GM21528 (cell line): ENCODE measurements around the gene EPB41L4A.
A peak's percentile ranks its signal among the peaks of the same experiment; 100 is the strongest.

Experiments
- ATAC-seq: cut with Tn5 transposase; IDR thresholded peaks from one replicate; pipeline ENCODE4 v1.9.1; 2021; ENCODE audit warnings: mild to moderate bottlenecking, moderate library complexity; ENCODE audit not compliant: unreplicated experiment, low FRiP score

Gene EPB41L4A

DNA sequence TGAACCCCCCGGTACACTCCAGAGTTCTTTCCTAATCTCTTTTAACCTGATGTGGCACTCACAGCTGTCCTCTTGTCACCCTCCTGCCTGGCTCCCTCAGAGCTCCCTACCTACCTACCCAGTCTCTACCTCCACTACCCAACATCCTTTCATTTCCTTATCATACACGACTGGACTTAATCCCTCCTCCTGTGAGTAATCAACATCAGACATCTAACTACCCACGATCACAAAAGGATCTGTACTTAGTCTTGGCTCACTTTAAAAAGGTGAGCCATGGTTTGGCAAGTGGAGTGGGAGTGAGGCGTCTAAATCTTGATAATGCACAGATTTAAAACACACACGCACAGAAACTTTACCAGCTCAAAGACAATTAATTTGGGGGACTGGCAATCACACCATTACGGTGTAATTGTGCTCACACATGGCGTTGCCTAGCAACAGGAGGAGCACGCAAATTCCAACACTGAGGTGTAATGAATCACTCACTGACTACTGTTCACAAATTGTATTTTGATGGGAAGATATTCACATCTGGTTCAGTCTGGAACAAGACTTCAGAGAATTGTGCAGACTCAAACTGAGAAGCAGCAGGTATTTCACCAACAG, 235.9 kb downstream of the EPB41L4A start:
- no peak for ATAC-seq

DNA sequence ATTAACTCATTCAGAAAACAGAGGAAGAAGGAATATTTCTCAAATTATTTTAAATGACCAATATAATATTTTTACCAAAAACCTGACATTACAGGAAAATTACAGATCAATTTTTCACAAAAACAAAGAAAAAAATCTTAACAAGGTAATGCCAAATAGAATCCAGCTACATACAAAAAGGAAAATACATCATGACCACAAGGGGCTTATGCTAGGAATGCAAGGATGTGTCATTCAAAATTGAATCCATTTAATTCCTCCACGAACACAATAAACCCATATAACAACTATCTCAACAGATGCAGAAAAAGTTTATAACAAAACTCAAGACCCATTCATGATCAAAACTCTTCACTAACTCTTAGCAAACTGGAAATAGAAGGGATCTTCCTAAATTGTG, 239.8 kb downstream of the EPB41L4A start:
- no peak for ATAC-seq

DNA sequence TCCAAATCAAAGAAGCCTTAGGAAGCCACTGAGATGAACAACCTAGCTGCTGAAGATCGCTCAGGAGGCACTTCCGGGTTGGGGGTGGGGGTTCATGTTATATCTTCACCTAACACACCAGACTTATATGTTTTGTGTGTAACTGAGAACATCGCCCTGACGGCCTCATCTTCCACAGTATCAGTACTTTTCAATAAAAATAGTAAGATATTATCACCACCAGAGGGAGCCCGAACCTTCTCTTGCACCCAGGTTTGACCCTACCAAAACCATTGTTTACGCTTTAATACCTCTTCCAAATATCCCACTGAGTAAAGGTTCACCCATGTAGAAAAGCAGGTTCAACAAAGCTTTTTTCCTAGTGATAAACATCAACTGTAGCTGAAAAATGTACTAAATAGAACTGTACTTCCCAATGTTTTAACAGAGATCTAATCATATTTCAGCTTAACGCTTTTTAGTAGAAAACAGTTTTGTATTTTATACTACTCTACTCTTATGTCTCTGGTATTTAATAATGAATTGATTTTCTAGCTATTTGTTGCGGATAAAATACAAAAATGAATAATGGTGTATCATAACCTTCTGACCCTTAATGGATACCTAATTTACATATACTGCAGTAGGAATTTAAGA, 244.0 kb downstream of the EPB41L4A start:
- peak; percentile 89 for ATAC-seq

DNA sequence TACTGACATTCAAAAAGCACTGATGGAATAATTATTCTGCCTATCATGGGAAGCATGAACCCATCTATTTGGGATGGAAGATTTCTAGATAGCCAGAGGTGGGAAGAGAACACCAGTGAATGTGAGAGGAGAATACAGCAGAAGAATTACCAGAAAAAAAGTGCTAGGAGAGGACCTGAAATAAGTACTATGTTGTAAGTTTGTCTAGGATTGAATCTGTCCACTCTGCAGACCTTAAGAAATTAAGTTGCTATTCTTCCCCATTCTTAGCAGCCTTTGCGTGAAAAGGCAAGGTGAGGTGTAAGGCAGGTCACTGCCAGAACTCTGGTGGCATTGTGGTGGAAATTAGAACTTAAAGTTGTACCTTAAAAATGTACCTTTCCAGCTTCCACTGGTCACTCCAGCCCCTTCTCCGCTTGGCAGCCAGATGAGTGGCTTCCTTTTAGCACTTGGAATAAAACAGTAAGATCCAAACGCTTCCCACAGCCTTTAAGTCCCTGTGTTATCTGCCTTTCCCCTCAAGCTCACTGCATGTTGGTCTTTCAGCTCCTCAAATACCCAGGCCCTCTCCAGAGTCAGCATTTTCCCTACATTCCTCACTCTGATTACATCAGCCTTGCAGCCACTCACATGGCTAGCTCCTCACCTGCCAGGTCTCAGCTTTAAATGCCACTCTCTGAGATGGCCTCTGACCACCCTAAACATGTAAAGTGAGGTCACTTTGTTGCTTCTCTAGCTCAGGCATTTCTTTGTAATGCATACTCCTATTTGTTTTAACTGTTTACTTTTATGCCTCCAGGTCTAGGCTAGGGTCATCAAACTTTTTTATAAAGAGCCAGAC, 253.0 kb downstream of the EPB41L4A start:
- no peak for ATAC-seq

DNA sequence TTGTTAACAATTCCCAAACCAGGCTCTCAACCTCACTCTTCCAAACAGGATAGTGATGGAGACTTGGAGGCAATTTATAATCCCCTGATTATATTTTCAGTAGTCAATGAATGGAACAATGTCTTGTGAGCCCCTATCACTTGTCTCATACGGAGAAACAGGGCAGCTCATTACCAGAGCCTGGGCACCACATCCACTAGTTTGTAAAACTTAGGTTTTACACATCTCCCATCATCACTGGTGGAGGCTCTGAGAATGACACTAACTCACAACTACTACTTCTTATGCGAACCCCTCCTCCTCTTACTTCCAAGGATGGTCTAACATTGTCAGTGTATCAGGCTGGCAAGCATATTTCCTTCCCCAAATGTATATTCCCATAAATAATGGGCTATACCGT, 253.7 kb downstream of the EPB41L4A start:
- no peak for ATAC-seq

DNA sequence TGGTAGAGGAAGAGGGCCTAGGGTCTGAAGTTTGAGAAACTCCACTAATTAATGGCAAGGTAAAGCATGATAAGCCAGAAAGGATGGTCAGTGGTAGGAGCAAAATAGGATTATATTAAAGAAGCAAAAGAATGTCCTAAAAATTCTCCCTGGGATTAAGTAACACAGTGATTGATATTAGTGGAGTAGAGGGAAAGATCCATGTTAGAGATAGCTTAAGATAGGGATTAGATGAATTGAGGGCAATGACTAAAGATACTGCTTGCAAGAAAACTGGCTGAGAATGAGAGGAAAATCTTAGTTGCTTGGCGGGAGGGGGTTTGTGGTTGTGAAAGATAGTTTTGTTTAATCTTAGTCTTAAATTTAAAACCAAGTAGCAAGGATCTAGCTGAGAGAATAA, 255.6 kb downstream of the EPB41L4A start:
- ATAC-seq, result no peak

DNA sequence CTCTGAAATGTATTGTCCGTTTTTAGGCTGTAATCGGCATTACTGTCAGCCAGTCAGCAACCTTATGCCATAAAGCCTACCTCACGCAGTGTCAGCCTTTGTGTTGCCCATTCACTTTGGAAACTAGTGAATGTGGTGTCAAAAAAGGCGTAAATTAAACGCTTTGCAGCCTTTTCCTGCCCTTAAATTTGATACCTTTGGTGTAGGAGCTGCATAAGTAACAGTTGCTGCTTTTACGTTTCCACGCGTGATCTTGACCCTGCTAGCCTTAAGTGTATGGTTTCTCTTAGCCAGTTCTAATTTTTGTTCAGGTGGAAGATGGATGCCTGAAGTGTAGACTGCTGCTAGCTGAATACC, 257.7 kb downstream of the EPB41L4A start:
- no peak for ATAC-seq

DNA sequence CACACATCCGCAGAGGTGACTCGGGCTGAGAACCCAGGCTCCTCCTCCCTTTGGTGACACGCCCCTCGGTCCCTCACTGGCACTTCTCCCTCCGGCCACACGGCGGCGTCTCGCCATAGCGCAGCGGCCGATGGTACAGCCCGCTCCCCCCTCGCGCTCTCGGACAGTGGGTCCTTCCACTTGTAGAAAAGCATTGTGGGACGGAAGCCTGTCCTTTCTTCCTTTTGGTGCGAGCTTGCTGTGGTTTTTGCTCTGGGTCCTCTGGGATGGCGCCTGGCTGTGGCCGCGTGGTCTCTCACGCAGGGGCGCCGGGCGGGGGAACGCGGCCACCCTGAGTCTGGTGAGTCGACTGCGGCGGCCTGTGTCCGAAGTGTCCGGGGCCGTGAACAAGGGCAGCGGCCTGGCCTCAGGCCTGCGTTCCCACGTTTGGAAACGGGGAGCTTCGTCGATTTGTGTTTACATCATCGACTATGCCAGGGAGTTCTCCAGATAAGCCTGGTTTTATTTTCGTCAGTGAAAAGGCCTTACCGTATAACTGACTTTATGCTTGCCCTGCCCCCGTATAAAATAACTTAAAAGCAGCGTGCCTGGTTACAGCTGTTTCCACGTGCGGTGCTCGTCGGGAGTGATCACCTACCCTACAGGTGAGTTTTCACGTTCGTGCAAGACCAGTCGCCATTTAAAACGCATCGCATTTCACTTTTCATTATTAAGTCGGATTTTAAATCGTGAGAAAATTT, 258.3 kb downstream of the EPB41L4A start:
- ATAC-seq, result peak; percentile 98

DNA sequence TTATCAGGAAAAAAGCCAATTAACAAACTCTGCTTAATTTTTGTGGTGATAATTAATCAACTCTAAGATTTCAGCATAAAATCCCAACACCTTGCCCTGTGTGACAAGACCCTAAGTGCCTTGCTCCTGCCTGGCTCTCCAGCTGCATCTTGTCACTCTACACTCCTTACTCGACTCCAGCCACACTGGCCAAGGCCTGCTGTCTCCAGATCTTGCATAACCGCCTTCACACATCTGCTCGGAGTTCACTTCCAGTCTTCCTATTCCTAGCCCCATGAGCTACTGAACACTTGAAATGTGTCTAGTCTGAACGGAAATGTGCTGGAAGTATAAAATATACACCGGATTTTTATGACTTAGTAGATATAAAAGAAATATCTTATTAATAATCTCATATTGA, 259.6 kb downstream of the EPB41L4A start:
- ATAC-seq, result no peak

DNA sequence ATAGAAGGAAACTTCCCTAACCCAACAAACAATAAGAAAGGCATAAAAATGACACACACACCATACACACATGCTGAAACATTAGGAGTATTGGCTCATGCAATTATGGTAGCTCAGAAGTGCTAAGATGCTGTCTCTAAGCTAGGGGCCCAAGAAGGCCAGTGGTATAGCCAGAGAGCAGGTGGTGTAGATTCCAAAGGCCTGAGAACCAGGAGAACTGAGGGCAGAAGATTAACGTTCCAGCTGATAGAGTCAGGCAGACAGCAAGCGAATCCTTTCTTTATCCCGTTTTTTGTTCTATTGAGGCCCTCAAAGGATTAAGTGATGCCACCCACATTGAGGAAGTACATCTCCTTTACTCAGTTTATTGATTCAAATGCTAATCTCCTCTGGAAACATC, 262.9 kb downstream of the EPB41L4A start:
- no peak for ATAC-seq

DNA sequence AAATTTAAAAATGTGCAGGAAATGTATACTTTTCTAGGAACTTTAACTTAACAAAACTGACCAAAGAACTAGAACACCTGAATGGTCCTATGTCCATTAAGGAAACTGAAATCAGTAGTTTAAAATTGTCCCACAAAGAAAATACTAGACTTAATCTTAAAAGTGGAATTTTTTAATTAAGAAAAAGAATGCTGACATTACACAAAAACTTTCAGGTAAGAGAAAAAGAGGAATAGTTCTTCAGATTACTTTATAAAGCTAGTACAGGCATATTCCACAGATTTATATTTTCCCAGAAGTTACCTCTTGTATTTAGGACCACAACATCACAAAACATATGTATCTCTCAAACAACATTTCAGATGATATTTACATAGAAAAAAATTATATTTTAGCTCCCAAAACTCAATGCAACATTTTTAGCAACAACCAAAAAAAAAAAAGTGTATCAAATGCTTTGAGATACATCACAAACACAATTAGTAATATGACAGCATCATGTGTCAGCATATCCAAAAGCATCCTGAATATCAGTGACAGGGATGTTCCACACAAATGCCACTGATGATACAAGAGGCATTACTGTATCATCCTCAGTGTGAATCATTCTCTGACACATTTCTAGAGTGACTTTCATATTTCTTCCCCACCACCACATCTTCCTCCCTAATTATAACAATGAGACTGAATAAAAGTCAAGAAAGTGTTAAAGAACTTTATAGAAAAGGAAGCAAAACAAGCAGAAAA, 264.0 kb downstream of the EPB41L4A start:
- ATAC-seq, result no peak

DNA sequence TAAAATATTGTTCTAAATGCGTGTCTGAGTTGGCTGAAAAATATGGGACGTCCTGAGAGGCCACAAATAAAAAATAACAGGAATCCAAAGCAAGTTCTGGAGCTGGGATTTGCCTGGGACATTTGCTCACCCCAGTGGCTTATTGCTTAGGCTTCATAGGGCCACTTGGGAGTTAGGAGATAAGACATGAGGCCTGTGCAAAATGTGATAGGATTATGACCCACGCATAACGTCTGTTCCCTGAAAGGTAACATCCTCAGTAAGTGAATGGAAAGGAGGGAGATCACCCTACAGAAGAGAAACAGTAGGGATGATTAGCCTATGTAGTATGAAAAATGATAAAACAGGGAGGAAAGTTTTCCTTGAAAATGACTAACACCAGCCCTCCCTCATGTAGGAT, 269.4 kb downstream of the EPB41L4A start:
- ATAC-seq, result no peak

DNA sequence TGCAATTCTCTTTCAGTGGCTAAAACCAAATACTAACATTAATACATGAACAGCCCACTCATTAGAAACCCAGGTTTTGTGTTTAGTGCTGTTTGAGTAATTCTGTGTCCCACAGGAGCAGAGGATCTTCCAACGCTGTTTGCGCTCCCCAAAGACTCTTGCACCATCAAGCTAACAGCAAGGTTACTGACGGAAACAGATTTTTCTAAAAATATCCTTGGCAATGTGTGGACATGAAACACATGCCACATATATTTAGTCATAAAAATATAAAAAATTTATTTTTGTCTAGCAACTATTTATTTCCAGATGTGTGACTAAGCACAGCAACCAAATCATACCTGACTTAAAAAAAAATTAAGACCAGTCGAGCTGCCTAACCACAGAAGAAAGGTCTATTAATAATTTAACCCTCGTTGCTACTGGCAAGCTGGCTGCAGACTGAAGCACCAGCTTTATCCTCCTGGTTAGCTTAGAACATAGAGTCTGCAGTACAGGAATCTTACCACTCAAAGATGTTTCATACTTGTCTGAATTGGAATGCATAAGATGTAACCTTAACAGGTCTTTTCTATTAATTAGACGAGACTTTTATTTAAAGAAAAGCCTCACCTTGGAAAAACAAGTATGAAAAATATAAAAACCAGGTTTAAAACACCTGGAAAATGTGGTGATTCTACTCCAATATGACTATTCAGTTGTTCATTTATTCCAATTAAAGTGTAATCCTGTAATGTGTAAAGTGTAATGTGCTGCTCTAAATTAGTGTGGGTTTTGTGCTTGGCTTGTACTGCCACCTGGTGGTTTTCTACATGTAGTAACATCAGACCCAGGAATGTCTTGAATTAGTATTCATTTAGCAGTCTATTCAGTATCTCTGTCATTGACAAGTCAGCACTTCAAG, 272.5 kb downstream of the EPB41L4A start:
- peak; percentile 79 for ATAC-seq

DNA sequence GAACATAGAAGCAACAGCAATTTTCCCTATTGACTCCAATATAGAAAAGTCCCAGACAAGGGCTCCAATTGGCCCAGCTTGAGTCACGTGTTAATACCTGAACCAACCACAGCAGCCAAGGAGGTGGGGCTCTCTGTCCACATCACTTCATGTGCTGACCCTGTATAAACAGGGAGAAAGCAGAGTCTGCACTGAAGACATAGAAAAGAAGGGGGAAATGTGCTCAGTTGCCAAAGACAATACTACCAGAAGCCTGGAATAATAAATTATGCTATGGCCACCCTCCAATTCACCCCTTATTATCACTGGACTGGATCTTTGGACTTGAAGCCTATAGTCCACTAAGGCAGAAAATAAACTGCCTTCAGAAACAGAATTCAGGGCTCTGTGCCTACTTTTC, 275.4 kb downstream of the EPB41L4A start:
- ATAC-seq, result no peak

DNA sequence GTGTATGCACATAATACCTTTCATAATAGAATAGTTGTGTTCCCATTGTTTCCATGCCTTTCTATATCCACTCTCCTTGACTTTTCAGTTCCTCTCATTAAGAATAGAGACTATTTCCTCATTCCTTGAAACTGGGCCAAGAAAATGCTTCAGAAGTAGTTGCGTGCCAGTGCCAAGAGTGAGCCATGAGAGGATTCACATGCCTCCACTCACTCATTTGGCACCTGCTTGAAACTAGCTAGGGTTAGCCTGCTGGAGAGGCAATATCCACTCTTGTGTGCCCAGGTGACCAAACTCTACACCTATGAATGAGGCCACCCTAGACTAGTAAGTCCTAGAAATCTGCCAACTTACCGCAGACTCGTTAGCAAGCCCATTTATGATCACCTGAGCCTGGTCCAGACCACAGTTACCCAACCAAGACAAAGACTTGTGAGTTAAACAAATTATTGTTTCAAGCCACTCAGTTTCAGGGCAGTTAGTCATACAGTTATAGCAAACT, 276.3 kb downstream of the EPB41L4A start:
- no peak for ATAC-seq

DNA sequence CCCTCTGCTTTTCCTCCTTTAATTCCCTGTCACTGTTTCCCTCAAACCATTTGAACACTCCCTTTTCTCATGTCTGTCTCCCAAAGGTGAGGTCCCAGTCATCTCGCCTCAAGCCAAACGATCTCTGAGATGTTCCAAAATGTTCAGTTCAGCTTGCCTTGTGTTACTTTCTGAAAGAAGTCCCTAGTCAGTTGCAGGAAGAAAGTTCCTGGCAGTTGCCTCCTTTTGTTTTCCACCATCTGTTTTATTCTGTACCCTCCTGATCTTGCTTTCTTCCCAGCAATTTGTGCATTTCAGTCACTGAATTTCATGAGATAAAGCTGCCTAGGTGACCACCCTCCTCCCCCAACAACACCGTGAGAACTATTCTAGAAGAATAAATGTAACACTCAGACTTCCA, 277.5 kb downstream of the EPB41L4A start:
- no peak for ATAC-seq

DNA sequence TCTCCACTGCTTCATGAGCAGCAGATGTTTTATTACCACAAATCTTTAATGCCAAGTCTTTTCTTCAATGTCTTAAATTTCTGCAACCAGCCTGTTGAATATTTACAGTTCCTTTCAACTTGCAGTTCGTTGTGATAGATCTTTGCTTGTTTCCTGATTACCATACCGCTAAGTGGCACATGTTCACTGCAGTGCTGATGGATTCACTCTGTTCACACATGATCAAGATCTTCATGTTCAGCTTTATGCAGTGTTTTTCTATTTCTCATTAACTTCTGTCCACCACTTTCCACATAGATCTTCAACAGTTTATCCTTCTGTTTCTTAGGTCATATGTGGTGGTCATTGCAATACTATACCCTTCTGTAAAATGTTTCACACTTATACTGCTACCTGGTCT, 280.6 kb downstream of the EPB41L4A start:
- ATAC-seq, result no peak

DNA sequence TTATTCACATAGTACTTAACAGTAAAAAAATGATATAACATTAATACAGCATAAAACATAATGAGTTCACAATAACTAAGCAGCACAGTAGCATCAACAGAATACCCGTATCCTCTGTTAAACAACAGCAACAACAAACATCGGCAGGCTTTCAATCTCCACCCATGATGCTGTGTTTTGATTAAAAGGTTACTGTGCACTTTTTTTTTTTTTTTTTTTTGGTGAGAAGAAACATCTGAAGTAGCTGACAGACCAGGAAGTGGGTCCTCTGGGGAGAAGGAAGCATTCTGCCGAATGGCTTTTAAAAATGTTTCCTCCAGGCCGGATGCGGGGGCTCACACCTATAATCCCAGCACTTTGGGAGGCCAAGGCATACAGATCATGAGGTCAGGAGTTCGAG, 282.3 kb downstream of the EPB41L4A start:
- no peak for ATAC-seq

DNA sequence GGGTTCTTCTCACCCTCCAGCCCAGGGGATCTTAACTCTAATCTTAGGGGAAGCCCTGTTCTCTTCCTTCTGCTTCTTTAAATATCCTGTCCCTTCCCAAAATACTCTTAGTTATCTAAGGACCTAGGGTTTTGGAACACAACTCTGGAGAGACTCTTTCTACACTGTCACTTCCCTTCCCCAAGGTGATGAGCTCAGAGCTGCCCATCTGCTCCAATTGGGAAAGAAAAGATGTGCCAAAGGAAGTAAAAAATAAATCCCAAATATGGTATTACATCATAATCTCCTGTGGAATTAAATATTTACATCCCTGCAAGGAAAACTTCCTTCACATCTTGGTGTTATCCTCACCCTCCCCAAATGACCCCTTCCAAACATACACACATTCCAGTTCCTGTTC, 291.2 kb downstream of the EPB41L4A start:
- ATAC-seq, result no peak
